ENCODE measurements around the gene RAB3C.

The RAB3C gene

DNA sequence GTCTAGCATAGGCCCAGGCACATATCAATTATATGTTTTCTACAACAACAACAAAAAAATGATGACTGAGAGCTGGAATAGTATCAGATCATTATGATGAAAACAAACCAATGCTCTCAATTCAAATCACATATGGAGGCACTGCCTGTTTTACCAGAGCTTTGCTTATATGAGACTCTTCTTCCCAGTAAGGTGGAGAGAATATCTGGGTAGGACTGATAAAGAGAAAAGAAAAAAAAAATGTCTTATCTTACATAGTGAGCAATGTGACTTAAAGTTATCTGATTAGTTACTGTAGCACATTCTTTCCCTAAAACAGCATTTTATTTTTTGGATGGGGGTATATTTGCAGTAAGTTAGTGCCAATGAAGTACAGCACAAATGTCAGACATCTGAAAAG, 154.8 kb downstream of the RAB3C start:
- no peak for DNase-seq

DNA sequence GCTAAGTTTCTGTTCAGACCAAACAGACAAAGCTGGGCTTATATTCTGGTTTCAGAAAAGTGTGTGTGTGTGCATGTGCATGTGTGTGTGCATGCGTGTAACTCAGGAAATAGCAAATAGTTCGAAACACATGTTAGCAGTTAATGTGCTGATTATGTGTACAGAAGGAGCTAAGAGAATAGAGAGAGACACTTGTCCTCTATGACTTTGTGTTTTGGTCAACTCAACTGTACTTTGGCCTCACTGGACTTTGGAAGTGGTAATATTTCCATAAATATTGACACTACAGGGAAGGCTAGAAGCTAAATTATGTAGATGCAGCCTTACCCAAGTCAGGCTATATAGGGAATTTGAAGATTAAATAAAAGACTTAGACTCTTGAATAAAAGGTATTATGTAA, 155.5 kb downstream of the RAB3C start:
- DNase-seq: no peak

DNA sequence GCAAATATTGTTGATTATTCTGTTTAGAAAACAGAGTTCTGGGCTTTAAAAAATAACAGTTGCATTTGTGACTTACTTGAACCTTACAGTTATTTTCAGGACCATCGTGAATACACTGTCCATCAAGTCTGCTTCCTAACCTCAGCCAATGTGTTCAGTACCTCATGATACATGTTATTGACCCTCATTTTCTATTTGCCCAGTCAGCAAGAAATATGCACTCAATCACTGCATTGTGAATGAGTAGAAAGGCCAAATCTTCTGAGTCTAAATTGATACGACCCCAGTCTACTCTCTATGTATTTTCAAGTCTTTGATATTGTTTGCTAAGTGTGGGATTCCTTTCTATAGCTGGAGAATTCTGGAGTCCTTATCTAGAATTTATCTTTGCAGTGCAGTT, 156.2 kb downstream of the RAB3C start:
- DNase-seq: no peak

DNA sequence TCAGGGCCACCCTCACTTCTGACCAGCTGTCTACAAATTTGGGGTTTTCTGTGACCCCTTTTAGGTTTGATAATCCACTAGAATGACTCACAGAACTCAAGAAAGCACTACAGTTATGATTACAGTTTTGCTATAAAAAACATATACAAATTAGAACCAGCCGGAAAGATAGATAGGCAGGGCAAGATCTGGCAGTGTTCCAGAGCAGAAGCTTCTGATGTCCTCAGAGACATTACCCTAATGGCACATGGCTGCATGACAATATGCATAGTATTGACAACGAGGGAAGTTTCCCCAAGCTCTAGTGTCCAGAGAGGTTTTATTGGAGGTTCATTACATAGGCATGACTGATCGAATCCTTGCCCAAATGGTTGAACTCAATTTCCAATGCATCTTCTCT, 158.1 kb downstream of the RAB3C start:
- no peak for DNase-seq

DNA sequence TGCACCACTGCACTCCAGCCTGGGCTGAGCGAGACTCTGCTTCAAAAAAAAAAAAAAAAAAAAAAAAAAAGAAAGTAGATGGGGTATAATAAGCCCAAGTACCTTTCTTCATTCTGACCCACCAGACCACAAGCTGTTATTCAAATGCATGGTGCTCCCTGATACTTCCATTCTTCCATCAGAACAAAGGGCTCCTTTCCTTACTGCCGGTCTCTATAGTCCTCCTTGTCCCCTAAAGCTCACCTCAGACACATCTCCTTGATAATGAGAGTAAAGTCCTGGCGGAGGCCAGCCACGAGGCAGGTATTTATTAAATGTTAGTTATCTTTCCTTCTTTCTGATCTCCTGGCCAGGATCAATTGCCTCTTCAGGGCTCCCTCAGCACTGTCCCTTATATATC, 162.5 kb downstream of the RAB3C start:
- no peak for DNase-seq

DNA sequence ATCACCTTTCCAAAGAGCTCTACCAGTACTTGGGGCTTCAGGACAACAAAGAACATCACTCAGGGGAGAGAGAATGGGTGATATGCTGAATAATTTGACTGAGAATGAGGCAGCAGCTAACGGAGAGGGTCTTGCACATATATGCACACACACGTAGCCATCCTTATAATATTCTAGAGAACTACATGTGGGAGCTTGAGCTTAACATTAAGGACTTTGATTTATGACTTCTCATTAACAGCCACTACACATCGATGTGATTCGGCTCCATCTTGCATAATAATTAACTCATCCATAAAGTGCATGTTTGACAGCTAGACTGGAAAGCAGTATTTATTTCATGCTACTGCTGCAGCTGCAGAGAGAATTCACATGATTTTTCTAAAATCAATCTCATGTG, 163.4 kb downstream of the RAB3C start:
- DNase-seq: no peak

DNA sequence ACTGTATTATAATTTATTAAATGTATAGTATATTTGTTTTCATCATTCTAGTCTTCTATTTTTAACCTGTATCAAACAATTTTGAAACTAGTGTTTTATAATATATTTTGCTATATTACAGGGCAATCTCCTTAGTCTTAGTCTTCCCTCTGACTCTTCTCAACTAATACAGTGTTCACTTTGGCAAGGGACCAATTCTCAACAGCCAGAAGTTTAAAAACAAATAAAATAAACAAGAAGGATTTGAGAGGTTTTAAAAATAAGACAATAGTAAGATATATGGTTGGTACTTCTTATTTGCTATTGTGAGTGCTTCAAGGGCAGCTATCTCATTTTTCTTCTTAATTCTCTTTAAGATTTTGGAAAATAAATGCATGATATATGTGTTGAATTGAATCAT, 167.2 kb downstream of the RAB3C start:
- no peak for DNase-seq

DNA sequence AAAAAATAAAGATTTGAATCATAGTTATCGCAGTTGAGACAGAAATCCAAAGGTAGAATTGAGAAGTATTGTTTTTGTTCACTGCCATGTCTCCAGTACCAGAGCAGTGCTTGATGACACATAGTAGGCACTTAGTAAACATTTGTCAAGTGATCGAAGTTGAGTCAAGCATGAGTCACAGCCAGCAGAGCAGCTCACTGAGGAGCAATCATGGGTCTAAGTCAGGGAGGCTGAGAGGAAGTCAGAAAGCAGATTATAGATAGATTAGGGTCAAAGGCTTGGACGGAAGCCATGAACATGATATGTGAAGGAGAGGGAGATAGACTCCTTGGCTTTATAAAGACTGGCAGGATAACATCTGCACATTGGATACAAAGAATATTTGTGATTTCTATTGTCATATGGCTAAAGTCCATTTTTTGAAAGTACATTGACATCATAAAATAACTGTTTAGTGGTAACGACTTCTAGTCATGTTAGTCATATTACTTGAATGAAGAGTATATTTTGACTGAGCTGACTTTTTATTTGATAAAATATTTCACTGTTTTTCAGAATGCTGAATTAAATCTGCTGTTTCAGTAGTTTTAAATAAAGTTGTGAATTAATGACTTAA, 168.5 kb downstream of the RAB3C start:
- peak; percentile 18 for DNase-seq

DNA sequence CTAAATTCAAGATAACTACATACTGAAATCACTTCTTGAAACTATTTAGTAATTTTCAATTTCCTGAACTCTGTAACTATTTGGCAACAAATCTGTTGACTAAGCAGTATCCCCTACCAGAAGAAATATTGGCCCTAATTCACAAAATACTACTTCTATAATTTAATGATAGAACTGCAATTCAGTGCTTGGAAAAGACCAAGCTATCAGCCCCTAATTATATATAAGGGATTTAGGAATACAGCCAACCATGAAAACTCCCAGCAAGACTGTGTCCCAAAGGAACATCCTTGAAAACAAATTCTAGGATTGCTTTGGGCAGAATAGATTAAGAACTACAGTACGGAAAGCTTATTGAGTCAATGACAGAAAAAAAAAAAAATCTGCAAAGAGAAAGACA, 169.2 kb downstream of the RAB3C start:
- DNase-seq: no peak

DNA sequence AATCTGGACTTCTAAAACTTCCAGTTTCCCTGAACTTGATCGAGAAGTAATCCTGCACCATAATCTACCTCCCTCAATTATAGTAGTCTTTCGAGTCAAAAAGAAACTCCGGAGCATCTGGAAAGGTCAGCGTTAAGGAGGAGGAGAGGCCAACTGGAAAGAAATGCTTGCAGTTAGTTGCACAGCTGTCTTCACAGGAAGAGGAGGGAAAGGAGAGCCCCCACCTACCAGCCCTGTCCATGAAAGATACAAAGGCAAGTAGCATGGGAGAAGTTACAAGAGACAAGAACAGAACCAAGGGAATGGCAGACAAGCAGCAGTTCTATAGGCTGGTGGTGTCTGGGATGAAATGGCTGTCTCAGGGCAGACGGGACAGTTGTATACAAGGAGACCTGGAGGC, 170.6 kb downstream of the RAB3C start:
- DNase-seq: no peak

DNA sequence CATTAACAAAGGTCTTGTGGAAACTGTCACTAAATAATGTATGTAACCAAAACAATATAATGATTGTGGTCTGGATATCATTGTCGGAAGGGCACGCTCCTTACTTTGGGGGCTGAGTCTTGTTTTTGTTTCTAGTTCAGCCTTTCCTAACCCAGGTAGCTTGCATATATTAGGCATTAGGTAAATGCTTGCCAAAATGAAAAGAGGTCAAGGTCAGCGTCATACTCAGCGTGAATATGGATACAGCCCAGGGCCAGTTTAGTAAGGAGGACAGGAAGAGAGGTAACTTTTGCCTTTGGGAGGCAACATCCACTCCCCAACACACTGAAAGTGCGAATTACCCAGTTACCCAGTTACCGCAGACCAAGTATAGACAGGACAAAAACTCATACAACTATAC, 171.4 kb downstream of the RAB3C start:
- DNase-seq: no peak

DNA sequence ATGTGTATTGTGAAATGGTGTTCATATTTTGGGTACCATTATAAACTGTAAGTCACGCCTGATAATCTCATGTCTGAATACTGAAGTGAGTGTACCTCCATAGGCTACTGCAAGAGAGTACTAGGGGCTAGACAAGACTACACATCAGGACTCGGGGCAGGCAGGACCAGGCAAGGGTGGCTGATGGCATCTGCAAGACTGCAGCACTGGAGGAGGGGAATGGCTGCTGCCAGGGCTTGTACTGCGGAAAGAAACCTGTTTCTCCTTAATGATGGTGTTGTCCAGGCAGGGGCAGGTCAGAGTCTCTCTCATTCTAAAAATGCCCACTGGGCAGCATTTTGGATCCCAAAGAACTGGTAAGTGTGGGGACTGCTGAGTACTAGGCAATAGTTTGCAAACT, 172.5 kb downstream of the RAB3C start:
- no peak for DNase-seq

DNA sequence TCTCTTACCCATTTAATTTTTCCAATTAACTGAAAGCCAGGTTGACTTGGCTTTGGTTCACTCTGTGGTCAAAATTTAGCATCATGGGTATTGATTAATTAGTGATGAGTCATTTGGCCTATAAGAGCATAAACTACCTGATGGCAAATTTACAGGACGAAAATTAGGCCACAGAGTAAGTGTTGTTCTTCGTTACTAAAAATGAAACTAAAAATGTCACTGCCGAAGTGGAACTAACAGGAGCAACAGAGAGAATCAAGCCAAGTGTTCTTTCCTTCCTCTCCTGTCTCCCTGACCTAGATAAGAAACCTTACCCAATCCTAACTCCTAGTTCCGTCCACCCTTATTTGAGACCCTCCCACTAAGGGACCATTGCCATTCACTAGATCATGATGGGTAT, 176.9 kb downstream of the RAB3C start:
- DNase-seq: no peak

DNA sequence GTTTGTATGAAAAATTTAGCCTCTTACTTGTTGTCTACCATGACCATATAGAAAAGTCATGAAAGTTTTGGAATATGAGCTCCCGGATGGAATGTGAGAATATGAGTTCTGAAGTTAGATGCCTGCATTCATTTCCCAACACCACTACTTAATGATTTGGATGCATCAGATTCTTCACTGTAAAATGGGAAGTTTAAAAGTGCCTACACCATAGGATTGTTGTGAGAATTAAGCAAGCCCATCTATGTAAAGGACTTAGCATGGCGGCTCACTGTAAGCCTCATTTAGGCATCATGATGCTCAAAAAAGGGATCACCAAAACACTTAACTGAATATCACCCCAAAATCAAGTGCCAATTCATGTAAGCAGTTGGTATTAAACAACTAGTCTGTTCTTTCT, 177.3 kb downstream of the RAB3C start:
- DNase-seq: no peak

DNA sequence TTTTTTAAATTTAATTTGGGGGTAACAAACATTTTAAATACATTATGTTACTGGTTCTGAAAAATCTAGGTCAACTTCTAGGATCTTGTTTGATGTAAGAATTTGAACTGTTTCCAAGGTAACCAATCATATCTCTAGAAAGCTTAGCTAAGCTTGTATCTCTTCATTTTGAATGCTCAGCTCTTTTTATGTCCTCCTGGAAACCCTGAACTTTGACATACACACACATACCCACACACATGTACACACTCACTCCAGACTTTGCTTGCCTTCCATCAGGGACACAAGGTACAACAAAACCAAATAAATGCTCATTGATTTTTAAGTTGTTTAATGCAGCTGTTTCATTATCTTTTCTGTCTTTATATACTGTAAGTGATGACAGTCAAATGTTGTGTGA, 178.5 kb downstream of the RAB3C start:
- DNase-seq: no peak

DNA sequence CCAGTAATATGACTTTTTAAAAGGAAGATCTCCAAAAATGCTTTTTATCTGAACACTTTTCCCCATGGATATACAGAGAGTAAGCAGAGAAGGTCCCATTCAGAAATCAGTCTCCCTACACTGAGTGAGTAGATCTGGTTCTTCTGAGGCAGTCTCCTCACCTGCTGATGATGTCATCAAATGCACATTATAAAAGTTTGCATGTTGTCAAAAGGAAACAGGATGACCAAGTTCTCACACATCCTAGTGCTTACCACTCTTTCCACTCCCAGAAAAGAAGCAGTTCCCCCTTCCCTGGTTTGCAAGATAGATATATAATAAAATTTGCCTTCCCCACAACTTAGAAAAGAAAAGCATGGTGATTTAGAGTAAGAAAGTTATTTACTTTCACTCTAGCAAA, 180.5 kb downstream of the RAB3C start:
- DNase-seq: no peak

DNA sequence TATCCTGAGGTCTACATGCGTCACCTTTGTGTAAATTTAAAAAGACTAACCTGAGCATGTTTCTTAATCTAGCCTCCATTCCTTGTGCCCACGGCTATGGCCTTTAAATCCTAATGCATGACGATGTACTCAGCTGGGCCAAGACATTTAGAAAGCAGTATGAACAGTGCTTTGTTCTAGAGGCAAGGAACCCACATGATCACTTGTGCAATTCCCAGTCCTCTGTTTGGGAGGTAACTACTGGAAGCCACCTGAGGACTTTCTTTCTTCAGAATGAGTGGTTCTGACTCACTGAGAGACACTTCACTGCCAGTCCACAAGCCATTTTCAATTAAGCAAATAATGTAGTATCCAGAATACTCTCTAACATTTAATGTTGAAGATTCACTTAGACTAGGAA, 181.3 kb downstream of the RAB3C start:
- no peak for DNase-seq

DNA sequence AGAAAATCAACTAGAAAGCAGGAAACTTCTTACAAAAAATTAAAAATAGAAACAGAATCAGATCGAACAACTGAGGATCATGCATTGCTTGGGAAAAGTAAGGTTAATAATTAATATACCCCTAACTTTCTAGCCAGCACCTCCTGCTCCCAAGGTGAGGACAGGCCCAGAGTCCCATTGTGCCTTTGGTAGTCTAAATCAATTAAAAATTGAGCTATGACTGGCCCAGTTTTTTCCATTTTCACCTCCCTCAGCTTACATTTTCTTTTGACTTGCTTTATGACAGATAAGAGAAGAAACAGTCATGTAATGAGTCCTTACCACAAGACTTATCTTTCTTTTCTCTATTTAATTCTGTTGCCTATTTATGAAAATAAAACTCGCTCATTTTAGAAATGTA, 182.2 kb downstream of the RAB3C start:
- no peak for DNase-seq

DNA sequence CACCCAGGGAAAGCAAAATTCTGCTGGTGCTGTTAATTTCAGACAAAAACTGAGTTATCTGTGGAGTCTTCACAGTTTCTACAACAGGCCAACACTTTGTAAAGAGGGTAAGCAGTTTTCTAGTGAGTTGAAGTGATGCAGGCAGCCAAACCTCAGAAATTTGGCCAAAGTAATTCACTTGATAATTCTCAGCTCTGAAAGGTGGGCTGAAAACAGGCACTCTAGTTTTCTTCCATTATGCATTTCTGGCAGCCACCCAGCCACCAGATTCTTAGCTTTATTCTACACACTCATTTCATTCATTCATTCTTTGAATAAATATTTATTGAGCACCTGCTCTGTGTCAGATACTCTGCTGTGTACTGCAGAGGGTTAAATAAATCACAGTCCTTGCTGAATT, 184.2 kb downstream of the RAB3C start:
- DNase-seq: no peak

DNA sequence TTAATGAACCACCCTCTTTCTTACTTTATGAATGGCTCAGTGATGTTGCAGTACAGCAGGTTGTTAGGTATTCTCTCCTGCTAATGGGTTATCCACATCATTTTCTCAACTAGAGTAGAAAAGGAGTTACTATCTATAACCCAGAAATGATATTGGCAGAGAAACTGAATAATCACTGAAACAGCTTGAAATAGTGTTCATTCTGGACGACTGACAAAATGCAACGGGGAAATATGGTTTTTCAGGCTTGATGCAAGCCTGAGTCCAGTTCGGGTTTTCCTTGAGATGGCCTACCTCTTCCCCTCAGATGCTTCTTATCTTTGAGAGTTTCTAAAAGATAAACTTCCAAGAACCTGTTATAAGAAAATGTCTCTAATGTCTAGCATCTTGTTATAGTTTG, 187.3 kb downstream of the RAB3C start:
- no peak for DNase-seq

DNA sequence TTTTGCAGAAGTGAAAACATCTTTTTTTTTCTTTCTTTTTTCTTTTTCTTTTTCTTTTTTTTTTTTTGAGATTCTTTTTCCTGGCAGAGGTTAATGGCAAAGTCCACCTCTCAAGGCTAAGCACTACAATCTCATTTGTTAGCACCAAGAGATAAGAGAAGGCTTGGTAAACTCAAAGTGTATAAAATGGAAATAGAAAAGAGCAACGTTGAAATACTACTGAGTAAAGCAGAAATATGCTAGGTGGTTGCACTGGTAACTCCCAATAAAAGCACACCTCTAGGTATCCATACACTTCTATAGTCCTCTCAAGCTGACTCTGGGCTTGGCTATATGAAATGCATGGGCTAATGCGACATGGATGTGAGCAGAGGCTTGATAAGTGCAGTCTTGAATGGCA, 188.9 kb downstream of the RAB3C start:
- no peak for DNase-seq

DNA sequence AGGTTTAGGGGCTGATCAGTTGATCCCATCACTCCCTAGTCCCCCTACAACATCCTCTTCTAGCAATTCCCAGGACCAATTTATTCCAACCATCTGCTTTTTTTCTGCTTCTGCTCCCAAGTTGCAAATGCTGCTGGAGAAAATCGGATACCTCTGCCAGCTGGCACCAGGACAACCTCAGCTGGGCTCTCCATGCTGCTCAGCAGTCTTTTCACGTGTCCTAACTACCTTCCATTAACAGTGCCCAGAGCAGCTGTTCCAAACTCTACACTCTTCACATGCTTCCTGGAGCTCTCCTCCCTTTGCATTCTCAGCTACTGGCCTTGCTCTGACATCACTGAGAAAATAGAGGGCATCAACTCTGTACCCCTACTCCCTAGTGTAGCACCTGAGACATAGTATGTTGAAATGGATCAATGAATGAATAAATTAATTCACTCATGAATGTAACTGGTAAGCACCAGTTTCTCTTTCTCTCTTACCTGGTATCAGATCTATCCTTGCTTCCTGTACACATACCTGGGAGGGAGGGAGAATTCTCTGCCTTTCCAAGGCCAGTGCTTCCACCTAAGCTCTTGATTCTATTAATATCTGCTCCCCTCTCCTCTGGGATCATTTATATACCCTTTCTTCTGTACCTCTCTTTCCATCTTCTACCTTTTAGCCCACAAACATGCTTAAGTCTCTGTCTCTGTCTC, 191.0 kb downstream of the RAB3C start:
- no peak for DNase-seq

DNA sequence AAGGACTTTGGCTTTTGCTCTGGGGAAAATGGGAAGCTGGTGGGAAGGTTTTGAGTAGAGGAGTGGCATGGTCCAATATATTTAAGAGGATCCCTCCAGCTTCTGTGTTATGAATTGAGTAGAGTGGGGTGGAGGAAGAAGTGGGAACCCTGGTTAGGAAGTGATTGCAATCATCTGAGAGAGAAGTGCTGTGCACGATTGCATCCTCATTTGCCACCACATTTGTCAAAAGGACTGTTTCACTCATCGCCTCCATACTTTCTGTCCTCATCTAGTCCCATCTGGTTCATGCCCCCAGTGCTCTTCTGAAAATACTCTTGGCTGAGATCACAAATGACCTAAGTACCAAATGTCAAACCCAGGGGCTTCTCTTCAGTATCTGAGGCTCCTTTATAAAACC, 192.1 kb downstream of the RAB3C start:
- no peak for DNase-seq

DNA sequence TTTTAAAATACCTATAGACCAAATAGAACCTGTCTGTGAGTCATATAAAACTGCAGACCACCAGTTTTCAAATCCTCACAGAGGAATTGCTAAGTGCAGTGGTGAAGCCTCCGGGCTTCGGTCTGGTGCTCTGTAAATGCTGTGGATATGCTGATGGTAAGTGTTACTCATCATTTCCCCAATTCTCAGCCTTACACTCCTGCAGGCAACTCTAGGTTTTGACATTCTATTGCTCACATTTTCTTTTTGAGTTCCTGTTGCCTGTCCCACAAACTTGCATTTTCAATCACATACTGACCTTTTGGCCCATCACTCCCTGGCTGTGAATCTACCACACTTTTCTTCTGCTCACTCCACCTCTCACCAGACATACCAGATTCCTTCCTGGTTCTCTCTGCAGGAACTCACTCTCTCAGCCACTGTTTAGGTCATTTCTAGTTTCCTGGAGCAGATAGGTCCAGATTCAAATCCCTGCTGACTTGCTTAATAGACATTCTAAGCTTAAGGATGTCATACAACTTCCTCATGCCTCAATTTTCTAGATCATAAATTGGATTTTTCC, 192.9 kb downstream of the RAB3C start:
- no peak for DNase-seq

DNA sequence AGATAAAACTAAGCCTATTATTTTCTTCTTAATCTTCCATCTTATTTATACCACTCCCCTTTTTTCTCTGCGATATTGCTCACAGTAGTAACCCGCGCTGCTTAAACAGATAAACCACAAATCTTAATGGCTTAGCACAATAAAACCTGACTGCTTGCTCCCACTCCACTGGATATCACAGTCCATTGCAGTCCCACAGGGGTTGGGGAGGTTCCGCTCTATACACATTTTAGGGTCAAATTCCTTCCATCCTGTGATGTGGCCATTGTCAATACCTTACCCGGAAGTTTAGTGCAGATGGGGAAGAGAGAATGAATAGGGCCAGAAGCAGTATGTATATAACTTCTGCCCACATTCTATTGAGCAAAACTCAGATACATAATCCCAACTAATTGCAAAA, 193.7 kb downstream of the RAB3C start:
- no peak for DNase-seq

Data from fibroblast of upper back skin (primary cell).